HG02678 (cell line): Measurements from ENCODE around the gene TCFL5.

Experiments
- ATAC-seq: cut with Tn5 transposase; IDR thresholded peaks from one replicate; pipeline ENCODE4 v1.9.1; 2021; ENCODE audit warnings: mild to moderate bottlenecking, moderate library complexity; ENCODE audit not compliant: unreplicated experiment

Gene TCFL5

GRCh38 chr20:62814060-62814708 is 47.4 kb downstream of the TCFL5 start:
- no peak for ATAC-seq

GRCh38 chr20:62813588-62813987 is 48.0 kb downstream of the TCFL5 start:
- ATAC-seq = no peak

GRCh38 chr20:62812907-62813200 is 48.8 kb downstream of the TCFL5 start:
- no peak for ATAC-seq

GRCh38 chr20:62812181-62812906 is 49.3 kb downstream of the TCFL5 start:
- ATAC-seq = no peak

GRCh38 chr20:62811720-62812119 is 49.9 kb downstream of the TCFL5 start:
- no peak for ATAC-seq

- ATAC-seq = no peak
Measured at GRCh38 chr20:62811320-62811719, 50.3 kb downstream of the TCFL5 start.

- ATAC-seq = no peak
Measured at GRCh38 chr20:62809530-62810428, 51.8 kb downstream of the TCFL5 start.

- no peak for ATAC-seq
Measured at GRCh38 chr20:62808211-62808865, 53.3 kb downstream of the TCFL5 start.

GRCh38 chr20:62807444-62808210 is 54.0 kb downstream of the TCFL5 start:
- no peak for ATAC-seq

GRCh38 chr20:62806383-62807050 is 55.1 kb downstream of the TCFL5 start:
- no peak for ATAC-seq

GRCh38 chr20:62805711-62806382 is 55.8 kb downstream of the TCFL5 start:
- no peak for ATAC-seq

GRCh38 chr20:62805155-62805710 is 56.4 kb downstream of the TCFL5 start:
- ATAC-seq = peak; percentile 26

- peak; percentile 53 for ATAC-seq
Measured at GRCh38 chr20:62804627-62805154, 56.9 kb downstream of the TCFL5 start, which contains the start of gene OGFR. OGFR (plus strand) TSS chr20:62804835; CDS start chr20:62804860, 25 bp downstream.

- no peak for ATAC-seq
Measured at GRCh38 chr20:62804021-62804626, 57.5 kb downstream of the TCFL5 start.

- no peak for ATAC-seq
Measured at GRCh38 chr20:62802026-62802712, 59.5 kb downstream of the TCFL5 start.

GRCh38 chr20:62801284-62802010 is 60.2 kb downstream of the TCFL5 start:
- ATAC-seq = no peak
